Activated CD8-positive, alpha-beta memory T cell treated with anti-CD3 and anti-CD28 coated beads, Interleukin-2, amount 10 ng/mL, durations not matched to agents 7 days and 5 days (primary cell): Measurements from ENCODE around the gene TK2. TPM values are rescaled to one million over a fixed set of nuclear protein-coding genes. Genes with fewer than 3 reads are reported as not detected.
A peak's percentile ranks its signal among the peaks of the same experiment; 100 is the strongest.

Experiments
- ATAC-seq: fragments of 150-1000 bp; cut with Tn5 transposase; one replicate; pipeline ENCODE4 v1.10.0; 2021; ENCODE audit warnings: moderate library complexity
- CTCF ChIA-PET: fragments of 350-600 bp; sonication (Branson Sonifier 250); formaldehyde crosslinking; loops from one replicate; lab custom pipeline; 2021; ENCODE audit warnings: antibody characterized with exemption; lab: Charles Lee
- DNase-seq: peaks from one replicate; pipeline ENCODE4 v3.0.0-alpha.2; 2020
- H3K27ac Mint-ChIP-seq: one replicate; pipeline ENCODE4 v1.8.0; 2021; ENCODE audit warnings: mild to moderate bottlenecking, mixed read lengths
- H3K27me3 Mint-ChIP-seq: one replicate; pipeline ENCODE4 v1.8.0; 2021; ENCODE audit warnings: mixed read lengths
- H3K36me3 Mint-ChIP-seq: one replicate; pipeline ENCODE4 v1.8.0; 2021; ENCODE audit warnings: mild to moderate bottlenecking, mixed read lengths
- H3K4me1 Mint-ChIP-seq: one replicate; pipeline ENCODE4 v1.8.0; 2021; ENCODE audit warnings: mixed read lengths
- H3K4me3 Mint-ChIP-seq: one replicate; pipeline ENCODE4 v1.8.0; 2021; ENCODE audit warnings: mild to moderate bottlenecking, moderate library complexity, mixed read lengths
- H3K9me3 Mint-ChIP-seq: one replicate; pipeline ENCODE4 v1.8.0; 2022; ENCODE audit warnings: low read depth, mixed read lengths
- total RNA-seq, 2 experiments: library from RNA; stranded (reverse); gene quantifications; one replicate each; pipeline ENCODE4 v1.2.3, GENCODE V29; 2021

The TK2 gene
- total RNA-seq, 2 experiments from 2014 or later: 8.5 to 10.8 TPM

GRCh38 chr16:66537236-66537635, 12.7 kb downstream of the TK2 start:
- H3K27ac Mint-ChIP-seq: no peak overlapping the region

GRCh38 chr16:66536525-66536924, 13.4 kb downstream of the TK2 start:
- Mint-ChIP-seq H3K4me3 (no peak overlapping the region), H3K27me3 (no peaks in the 10 kb centered on the region), H3K36me3 (peaks cover 3% of the 10 kb centered on the region), H3K4me1 (peaks cover 16% of the 10 kb centered on the region), H3K9me3 (no peaks in the 10 kb centered on the region), H3K27ac (no peak overlapping the region)
- CTCF ChIA-PET: interaction anchor here (0.8 to 1.8 kb wide), 5 partner anchors 10 to 67 kb away, joined by 3 to 5 read pairs (median 3); no protein-coding TSS in a partner anchor
- ATAC-seq: no peak
- DNase-seq: no peak

More at GRCh38 chr16:66537236-66537635, 12.7 kb downstream of the TK2 start:
- Mint-ChIP-seq H3K36me3 (peaks cover 3% of the 10 kb centered on the region), H3K9me3 (no peaks in the 10 kb centered on the region), H3K4me3 (no peak overlapping the region), H3K27me3 (no peaks in the 10 kb centered on the region), H3K4me1 (peaks cover 16% of the 10 kb centered on the region)
- DNase-seq (no peak), ATAC-seq (no peak)
- CTCF ChIA-PET: interaction anchor here (0.8 to 1.2 kb wide), 3 partner anchors 18 to 67 kb away, joined by 3 read pairs; no protein-coding TSS in a partner anchor

GRCh38 chr16:66534376-66534799, 15.5 kb downstream of the TK2 start:
- Mint-ChIP-seq H3K27me3 (no peaks in the 10 kb centered on the region), H3K36me3 (peaks cover 1% of the 10 kb centered on the region), H3K4me1 (peaks cover 7% of the 10 kb centered on the region), H3K9me3 (no peaks in the 10 kb centered on the region), H3K4me3 (no peak overlapping the region), H3K27ac (no peak overlapping the region)
- no peak for ATAC-seq
- CTCF ChIA-PET: no interaction called here
- DNase-seq: no peak

GRCh38 chr16:66529475-66529874, 20.4 kb downstream of the TK2 start:
- H3K36me3 Mint-ChIP-seq: peaks cover 6% of the 10 kb centered on the region
- no peak overlapping the region for H3K4me3 Mint-ChIP-seq
- DNase-seq (no peak), ATAC-seq (no peak)
- no peak overlapping the region for H3K27ac Mint-ChIP-seq
- peaks cover 32% of the 10 kb centered on the region for H3K4me1 Mint-ChIP-seq
- no peaks in the 10 kb centered on the region for H3K9me3 Mint-ChIP-seq
- no peaks in the 10 kb centered on the region for H3K27me3 Mint-ChIP-seq
- CTCF ChIA-PET: no interaction called here

GRCh38 chr16:66528294-66528693, 21.6 kb downstream of the TK2 start:
- peaks cover 44% of the 10 kb centered on the region for H3K4me1 Mint-ChIP-seq
- no peaks in the 10 kb centered on the region for H3K27me3 Mint-ChIP-seq
- DNase-seq (no peak), ATAC-seq (no peak)
- H3K27ac Mint-ChIP-seq: peak overlapping the region; percentile 16
- H3K36me3 Mint-ChIP-seq: peaks cover 9% of the 10 kb centered on the region
- CTCF ChIA-PET: interaction anchor here (1.0 to 1.1 kb wide), 2 partner anchors 12 to 24 kb away, joined by 3 read pairs; partner anchors contain the start of gene CKLF
- H3K9me3 Mint-ChIP-seq: no peaks in the 10 kb centered on the region
- no peak overlapping the region for H3K4me3 Mint-ChIP-seq

GRCh38 chr16:66525396-66526180, 24.3 kb downstream of the TK2 start:
- ATAC-seq: no peak
- Mint-ChIP-seq H3K27ac (peak overlapping the region; percentile 16), H3K9me3 (no peaks in the 10 kb centered on the region), H3K4me1 (peaks cover 71% of the 10 kb centered on the region), H3K4me3 (no peak overlapping the region), H3K36me3 (peaks cover 8% of the 10 kb centered on the region), H3K27me3 (no peaks in the 10 kb centered on the region)
- DNase-seq: no peak
- CTCF ChIA-PET: interaction anchor here (0.6 to 5.7 kb wide), 6 partner anchors 10 to 39 kb away, joined by 3 to 52 read pairs (median 4); partner anchors contain the start of genes CKLF and TK2

GRCh38 chr16:66524601-66525164, 25.2 kb downstream of the TK2 start:
- Mint-ChIP-seq H3K27ac (peak overlapping the region; percentile 92), H3K4me3 (no peak overlapping the region), H3K4me1 (peaks cover 78% of the 10 kb centered on the region), H3K36me3 (peaks cover 8% of the 10 kb centered on the region), H3K9me3 (no peaks in the 10 kb centered on the region), H3K27me3 (no peaks in the 10 kb centered on the region)
- CTCF ChIA-PET: interaction anchor here (1.3 to 5.7 kb wide), 5 partner anchors 11 to 64 kb away, joined by 4 to 52 read pairs (median 5); partner anchors contain the start of genes CKLF and TK2
- no peak for ATAC-seq
- peak; percentile 73 for DNase-seq

GRCh38 chr16:66523861-66524354, 26.0 kb downstream of the TK2 start:
- peak overlapping the region; percentile 65 for H3K4me3 Mint-ChIP-seq
- CTCF ChIA-PET: interaction anchor here (1.0 to 5.7 kb wide), 5 partner anchors 20 to 65 kb away, joined by 3 to 52 read pairs (median 4); partner anchors contain the start of genes CKLF and TK2
- ATAC-seq (peak; percentile 27), DNase-seq (peak; percentile 78)
- no peaks in the 10 kb centered on the region for H3K9me3 Mint-ChIP-seq
- peaks cover 83% of the 10 kb centered on the region for H3K4me1 Mint-ChIP-seq
- peaks cover 9% of the 10 kb centered on the region for H3K36me3 Mint-ChIP-seq
- no peaks in the 10 kb centered on the region for H3K27me3 Mint-ChIP-seq
- H3K27ac Mint-ChIP-seq: peak overlapping the region; percentile 92

- Mint-ChIP-seq H3K27ac (peak overlapping the region; percentile 92), H3K4me3 (peak overlapping the region; percentile 2), H3K36me3 (peaks cover 8% of the 10 kb centered on the region), H3K9me3 (no peaks in the 10 kb centered on the region), H3K27me3 (no peaks in the 10 kb centered on the region), H3K4me1 (peaks cover 91% of the 10 kb centered on the region)
- ATAC-seq (no peak), DNase-seq (no peak)
- CTCF ChIA-PET: interaction anchor here (0.9 to 5.7 kb wide), 16 partner anchors 11 to 117 kb away, joined by 3 to 52 read pairs (median 5); partner anchors contain the start of genes CKLF and TK2
Measured at GRCh38 chr16:66522816-66523590, 26.9 kb downstream of the TK2 start.

GRCh38 chr16:66521951-66522771, 27.8 kb downstream of the TK2 start:
- DNase-seq (peak; percentile 98), ATAC-seq (peak; percentile 84)
- no peaks in the 10 kb centered on the region for H3K9me3 Mint-ChIP-seq
- H3K27ac Mint-ChIP-seq: peak overlapping the region; percentile 92
- peaks cover 4% of the 10 kb centered on the region for H3K36me3 Mint-ChIP-seq
- CTCF ChIA-PET: interaction anchor here (0.8 to 5.7 kb wide), 16 partner anchors 10 to 116 kb away, joined by 3 to 52 read pairs (median 5); partner anchors contain the start of genes CKLF, CMTM3 and TK2
- peak overlapping the region; percentile 62 for H3K4me3 Mint-ChIP-seq
- H3K4me1 Mint-ChIP-seq: peaks cover 94% of the 10 kb centered on the region
- no peaks in the 10 kb centered on the region for H3K27me3 Mint-ChIP-seq

- H3K27me3 Mint-ChIP-seq: no peaks in the 10 kb centered on the region
- peaks cover 4% of the 10 kb centered on the region for H3K36me3 Mint-ChIP-seq
- peak overlapping the region; percentile 92 for H3K27ac Mint-ChIP-seq
- no peak for DNase-seq
- H3K4me3 Mint-ChIP-seq: peak overlapping the region; percentile 62
- H3K4me1 Mint-ChIP-seq: peaks cover 96% of the 10 kb centered on the region
- no peak for ATAC-seq
- no peaks in the 10 kb centered on the region for H3K9me3 Mint-ChIP-seq
- CTCF ChIA-PET: interaction anchor here (1.2 to 5.7 kb wide), 11 partner anchors 9 to 114 kb away, joined by 3 to 52 read pairs (median 5); partner anchors contain the start of genes CKLF, CMTM3 and TK2
Measured at GRCh38 chr16:66521252-66521713, 28.6 kb downstream of the TK2 start.
